CD4-positive, alpha-beta T cell treated with Interleukin-10 for 1 hour (primary cell): Measurements from ENCODE around the gene ORC3.
A peak's percentile ranks its signal among the peaks of the same experiment; 100 is the strongest.
"Not testable (repeated sequence)": the region's sequence is repeated elsewhere in the genome, so short reads cannot be mapped to it uniquely, and the experiment has no call there.

Experiments used
- DNase-seq: peaks from one replicate; pipeline ENCODE4 v3.0.0-alpha.2; 2020

Gene ORC3

DNA sequence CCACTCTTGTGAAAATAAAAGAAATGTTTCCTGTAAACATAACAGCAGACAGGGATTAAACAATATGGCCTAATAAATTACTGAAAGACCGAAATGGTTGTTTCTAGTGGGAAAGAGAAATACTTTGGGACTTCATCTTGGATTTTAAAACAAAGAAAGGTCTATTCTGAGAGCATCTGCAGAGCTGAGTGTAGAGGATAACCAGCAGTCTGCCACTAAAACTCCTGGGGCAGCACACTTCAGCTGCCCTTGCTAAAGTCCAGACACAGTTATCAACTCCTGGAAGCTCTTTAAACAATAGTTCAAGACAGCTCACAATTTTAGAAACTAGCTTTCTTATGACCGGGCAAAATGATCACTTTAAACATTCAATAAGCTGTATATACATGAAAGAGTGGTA, 73.5 kb downstream of the ORC3 start:
- DNase-seq: no peak

DNA sequence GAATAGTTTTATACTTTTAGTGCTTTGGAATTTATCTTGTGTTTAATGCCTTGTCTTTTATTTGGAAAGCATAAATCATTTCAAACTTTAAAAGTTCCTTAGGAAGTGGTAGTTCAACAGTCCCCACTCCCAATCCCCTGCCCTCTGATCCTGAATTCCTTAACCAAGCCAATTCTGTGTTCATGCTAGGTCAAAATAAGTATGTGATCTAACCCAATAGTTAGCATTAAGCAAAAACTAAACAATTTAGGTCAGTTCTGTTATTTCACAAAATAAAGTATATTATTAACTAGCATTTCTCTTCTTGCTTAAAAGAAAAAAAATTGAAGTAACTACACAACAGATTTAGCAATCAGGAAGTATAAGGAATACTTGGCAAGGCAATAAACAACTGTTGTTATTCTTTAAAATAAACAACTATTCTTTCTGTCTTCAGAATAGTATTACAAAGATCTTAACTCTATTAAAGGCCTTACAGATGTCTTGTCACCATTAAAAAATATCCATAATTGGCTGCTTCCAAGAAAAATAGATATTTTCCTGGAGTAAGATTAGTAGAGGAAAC, 75.1 kb downstream of the ORC3 start:
- no peak for DNase-seq

DNA sequence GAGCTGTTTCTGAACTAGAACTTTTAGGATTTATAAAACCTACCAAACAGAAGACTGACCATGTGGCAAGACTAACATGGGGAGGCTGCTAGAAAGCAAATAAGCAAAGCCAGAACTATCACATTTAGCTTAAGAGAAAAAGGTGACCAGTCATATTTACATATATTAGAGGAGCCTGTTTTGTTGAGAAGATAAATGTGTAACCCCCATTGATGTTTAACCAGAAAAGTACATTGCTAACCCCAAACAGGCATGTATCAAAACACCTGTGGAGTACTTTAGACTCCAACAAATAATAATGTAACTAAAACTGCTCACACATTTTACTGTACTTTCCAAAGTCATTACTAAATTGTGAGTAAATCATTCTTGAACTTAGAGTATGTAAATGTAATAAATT, 77.1 kb downstream of the ORC3 start:
- DNase-seq: no peak

DNA sequence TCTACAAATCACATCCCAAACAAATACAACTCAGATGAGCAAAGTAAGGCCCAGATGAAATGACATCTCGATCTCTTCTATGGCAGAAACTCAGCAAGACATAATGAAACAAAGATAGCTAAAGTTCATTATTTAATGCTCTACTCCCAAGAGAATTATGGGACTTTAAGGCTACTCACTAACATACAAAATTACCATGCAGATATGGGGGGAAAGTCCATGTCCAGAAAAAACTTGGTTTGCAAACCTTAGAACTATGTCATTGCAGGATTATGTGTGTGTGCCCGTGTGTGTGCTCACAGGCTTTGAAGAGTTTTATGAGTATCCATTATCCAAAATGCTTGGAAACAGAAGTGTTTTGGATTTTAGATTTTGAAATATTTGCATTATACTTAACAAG, 78.1 kb downstream of the ORC3 start:
- DNase-seq: no peak

DNA sequence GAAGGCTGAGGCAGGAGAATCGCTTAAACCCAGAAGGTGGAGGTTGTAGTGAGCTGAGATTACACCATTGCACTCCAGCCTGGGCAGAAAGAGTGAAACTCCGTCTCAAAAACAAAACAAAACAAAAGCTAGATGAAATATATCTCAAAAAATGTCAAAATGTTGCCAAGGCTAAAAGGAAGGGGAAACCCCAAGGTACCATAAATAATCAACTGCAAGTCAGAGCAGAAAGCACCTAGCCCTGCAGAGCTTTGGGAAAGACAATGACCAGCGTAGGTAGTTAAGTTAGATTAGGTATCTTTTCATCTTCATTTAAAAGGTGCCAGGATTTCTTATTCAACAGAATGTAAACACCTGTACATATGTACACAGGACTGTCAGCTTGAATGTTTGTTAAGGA, 79.1 kb downstream of the ORC3 start:
- DNase-seq: no peak

DNA sequence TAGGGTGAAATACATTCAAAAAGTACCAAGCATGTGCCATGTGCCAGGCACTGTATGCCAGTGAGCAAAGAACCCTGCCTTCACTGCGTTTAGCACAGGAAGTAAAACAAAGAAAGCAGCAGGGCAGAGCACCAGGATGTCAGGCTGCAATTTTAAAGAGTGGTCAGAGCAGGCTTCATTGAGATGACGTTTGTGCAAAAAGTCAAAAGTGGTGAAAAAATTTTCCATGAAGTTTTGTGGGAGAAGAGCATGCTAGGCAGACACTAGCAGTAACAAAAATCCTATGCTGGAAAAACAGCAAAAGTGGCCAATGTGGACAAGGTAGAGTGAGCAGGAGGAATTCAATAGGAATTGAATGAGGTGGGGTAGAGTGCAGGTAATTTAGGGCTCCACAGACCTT, 80.8 kb downstream of the ORC3 start:
- DNase-seq: no peak

DNA sequence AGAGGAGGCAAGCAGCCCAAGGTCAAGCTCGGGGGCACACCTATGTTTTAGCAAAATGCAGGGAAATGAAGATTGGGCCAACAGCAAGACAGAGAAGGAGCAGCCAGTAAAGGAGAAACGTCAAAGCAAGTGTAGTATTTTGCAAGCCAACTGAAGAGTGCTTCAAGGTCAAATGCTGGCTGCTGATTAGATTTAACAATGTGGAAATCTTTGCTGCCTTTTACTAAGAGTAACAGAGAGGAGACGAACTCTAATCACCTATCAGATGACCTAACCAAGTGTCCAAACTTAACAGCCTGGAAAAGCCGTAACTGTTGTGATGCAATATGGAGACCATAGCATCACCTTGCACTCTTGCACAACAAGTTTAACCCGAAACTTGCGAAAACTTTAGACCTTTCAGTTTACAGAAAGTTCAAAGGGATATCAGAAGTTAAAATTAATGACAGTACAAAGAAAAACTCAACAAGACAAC, 81.7 kb downstream of the ORC3 start:
- no peak for DNase-seq

DNA sequence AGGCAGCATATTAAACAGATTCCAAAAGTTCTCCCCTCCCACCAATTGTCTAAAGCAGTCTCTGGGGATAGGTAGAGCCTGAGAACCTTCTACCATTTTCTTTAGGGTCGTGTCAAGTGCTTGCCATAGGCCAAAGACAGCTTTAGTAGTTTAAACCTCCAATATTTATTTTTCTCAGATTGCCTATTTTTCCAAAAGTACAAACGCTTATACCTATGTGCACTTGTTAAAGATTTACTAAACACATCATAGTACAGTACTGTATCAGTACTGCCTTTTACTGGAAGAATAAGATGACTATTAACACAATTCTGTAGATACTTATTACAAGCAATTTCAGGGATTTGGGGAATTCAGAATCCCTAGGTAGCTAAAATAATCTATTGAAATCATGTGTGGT, 82.7 kb downstream of the ORC3 start:
- no peak for DNase-seq

DNA sequence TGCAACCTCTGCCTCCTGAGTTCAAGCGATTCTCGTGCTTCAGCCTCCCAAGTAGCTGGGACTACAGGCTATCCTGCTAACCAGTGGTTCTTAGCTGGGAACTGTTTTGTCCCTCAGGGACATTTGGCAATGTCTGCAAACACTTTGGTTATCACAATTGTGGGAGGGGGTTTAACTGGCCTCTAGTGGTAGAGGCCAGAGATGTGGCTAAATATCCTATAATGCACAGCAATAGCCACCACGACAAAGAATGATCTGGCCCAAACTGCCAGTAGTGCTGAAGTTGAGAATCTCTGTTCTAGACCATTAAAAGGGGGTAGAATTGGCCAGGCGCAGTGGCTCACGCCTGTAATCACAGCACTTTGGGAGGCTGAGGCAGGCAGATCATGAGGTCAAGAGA, 83.3 kb downstream of the ORC3 start:
- no peak for DNase-seq

DNA sequence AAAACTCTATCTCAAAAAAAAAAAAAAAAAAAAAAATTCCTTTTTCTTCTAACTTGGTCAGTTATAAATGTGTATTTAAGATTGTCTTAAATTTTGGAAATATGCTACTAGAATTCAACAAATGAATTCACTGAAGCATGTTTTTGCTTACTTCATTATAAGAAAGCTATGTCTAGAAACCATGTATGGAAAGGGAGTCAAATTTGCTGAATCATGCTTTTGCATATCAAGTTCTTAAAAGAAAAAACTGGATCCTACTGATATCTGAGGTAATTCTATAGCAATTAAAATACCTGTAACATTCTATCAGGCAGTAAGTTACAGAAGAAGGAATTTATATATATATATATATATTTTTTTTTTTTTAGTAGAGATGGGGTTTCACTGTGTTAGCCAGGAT, 84.4 kb downstream of the ORC3 start:
- no peak for DNase-seq

DNA sequence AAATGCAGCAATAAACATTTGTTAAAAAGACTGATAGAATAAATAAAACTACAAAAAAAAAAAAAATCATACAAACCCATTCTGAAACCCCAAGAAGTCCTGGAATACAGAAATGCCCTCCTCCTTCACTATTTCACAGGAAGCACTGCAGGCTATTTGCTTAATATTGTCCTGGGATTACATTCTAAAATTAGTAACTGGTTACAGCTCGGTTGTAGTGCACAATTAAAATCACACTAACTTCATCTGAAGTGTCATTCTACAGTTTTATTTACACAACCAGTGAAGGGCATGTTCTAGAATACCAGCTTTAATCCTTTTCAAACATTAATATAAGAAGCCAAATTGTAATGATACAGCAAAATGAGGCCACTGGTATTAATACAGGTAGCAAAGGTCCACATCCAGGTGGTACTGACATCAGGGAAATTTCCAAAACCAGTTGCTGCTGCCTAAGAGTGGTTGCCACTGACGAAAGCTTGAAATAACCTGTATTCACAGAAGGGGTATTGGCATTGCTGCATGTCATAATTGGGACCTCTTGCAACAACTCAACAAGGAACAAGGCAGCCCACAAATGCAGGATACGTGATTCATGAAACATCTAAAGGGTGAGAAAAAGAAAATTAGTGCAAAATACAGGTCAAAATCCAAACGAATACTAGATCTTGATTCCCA, 85.2 kb downstream of the ORC3 start:
- no peak for DNase-seq

DNA sequence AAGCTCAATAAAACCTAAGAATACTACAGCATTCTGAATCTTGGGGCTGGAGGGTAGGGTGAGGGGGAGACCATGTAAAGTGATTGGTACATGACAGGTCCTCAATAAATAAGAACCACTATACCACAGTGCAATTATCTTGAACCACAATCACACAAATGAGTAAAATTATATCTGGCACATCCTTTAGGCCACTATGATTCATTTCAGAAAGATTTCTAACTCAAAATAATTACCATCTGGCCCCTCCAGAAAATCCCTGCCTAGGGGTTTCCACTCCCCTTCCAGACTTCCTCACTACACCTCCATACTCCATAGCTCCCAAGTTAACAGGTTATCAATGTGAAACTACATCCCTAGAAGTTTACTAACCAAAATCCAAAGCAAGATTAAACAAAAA, 92.4 kb downstream of the ORC3 start:
- no peak for DNase-seq

DNA sequence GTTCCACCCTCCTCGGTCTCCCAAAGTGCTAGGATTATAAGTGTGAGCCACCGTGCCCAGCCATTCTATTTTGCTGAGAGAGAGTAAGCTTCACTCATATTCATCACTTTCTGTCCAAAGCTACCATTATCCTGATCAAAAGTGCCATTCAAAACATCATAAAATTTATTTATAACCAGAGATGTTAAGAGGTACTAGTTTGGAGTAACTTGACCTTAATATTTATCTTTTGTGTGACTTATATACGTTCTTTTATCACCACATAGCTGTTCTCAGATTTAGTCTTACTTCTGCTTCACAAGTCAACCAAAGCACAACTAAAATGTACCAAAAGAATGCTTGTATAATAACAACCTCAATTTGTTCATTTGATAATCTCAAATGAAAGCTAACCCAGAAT, 94.0 kb downstream of the ORC3 start:
- DNase-seq: no peak

DNA sequence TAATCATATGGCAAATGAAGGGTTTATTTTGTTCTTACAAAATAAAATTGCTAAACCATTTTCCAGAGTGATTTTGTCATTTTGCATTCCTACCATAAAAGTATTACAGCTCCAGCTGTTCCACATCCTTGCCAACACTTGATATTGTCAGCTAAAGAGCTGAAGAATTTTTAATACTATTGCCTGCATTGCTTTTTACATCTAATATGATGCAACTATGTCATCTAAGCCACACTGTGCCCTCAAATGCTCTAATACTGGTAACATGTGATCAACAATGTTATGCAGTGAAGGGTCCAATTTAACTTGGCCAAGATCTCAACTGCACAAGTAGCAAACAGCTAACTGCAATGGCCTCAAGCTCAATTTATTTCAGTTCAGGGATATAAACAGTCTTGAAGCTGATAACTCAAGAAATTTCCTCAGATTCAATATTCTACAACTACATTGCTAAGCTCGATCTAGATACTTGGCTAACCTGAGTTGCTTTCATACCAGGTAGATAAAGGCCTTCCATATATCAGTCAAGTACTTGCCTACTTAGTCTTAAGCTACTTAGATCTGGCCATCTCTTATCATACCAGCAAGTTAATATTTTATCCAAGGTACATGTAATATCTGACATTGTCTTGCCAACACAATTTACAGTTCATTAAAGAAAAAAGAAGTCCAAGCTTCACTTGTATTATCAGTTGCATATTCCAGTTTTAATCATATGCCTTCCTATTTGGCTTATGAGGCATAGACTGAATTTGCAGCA, 95.1 kb downstream of the ORC3 start:
- no peak for DNase-seq

DNA sequence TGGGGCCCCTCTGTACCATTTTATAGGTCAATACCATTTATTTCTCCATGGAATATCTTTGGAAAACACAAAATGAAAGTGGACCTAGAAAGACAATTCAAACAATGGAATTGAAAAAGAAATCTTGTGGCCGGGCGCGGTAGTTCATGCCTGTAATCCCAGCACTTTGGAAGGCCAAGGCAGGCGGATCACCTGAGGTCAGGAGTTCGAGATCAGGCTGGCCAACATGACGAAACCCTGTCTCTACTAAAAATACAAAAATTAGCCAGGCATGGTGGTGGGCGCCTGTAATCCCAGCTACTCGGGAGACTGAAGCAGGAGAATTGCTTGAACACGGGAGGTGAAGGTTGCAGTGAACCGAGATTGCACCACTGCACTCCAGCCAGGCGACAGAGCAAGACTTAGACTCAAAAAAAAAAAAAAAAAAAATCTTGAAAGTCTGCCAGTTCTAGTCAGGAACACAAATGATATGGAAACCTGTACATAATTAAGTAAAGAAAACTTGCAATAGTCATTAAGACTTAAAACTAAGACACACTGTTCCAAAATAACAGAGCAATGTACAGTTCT, 96.8 kb downstream of the ORC3 start:
- DNase-seq: not testable (repeated sequence)

DNA sequence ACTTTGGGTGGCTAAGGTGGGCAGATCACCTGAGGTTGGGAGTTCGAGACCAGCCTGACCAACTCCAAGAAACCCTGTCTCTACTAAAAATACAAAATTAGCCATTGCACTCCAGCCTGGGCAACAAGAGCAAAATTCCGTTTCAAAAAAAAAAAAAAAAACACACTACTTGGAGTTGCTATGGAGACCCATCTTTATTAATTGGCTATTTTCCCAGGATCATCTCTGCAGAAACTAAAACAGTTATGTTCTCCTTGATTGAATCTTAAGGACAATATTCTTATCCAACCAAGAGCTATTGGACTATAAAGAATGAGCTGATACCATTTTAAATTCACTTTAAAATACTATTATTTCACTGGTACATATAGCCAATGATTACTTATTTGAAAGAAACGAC, 97.4 kb downstream of the ORC3 start:
- DNase-seq: no peak

DNA sequence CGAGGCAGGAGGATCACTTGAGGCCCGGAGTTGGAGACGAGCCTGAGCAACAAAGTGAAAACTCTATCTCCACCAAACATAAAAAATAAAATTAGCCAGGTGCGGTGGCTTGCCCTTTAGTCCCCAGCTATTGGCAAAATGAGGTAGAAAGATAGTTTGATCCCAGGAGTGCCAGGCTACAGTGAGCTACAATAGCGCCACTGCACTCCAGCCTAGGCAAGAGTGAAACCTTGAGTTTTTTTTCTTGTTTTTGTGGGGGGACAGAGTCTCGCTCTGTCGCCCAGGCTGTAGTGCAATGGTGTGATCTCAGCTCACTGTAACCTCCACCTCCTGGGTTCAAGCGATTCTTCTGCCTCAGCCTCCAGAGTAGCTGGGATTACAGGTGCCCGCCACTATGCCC, 98.0 kb downstream of the ORC3 start:
- DNase-seq: not testable (repeated sequence)

DNA sequence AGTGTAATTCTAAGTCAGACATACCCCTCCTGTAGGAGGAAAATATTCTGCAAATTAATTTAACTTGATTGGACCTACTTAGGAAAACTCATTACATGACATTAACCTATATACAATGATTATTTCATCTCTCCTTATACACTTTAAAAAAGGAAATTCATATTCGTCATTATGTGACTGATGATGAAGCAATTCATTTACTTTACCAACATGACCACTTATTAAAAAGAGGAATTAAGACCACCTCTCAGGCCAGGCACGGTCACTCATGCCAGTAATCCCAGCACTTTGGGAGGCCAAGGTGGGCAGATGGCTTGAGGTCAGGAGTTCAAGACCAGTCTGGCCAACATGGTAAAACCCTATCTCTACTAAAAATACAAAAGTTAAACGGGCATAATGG, 100.5 kb downstream of the ORC3 start:
- DNase-seq: no peak

DNA sequence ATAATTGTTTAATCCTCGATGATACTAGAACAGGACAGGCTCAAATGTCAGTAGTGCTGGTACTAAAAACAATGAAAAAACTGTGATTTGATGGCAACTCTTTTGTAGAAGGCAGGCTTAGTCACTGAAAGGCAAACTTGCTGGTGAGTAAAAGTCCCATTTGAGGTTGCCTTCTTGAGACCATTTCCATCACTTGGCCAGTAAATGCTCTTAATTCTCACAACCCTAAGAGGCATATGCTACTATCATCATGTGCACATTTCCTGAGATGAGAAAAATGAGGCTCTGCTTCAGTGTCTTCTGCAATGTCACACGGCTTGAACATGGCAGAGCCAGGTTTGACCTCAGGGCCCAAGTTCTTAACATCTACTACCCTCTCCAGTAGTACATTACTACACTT, 102.2 kb downstream of the ORC3 start:
- no peak for DNase-seq

DNA sequence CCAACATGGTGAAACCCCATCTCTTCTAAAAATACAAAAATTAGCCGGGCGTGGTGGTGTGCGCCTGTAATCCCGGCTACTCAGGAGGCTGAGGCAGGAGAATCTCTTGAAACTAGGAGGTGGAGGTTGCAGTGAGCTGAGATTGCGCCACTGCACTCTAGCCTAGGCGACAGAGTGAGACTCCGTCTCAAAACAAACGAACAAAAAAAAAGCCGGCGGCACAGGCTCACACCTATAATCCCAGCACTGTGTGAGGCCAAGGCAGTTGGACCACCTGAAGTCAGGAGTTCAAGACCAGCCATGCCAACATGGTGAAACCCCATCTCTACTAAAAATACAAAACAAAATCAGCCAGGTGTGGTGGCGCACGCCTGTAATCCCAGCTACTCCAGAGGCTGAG, 106.9 kb downstream of the ORC3 start:
- not testable (repeated sequence) for DNase-seq

DNA sequence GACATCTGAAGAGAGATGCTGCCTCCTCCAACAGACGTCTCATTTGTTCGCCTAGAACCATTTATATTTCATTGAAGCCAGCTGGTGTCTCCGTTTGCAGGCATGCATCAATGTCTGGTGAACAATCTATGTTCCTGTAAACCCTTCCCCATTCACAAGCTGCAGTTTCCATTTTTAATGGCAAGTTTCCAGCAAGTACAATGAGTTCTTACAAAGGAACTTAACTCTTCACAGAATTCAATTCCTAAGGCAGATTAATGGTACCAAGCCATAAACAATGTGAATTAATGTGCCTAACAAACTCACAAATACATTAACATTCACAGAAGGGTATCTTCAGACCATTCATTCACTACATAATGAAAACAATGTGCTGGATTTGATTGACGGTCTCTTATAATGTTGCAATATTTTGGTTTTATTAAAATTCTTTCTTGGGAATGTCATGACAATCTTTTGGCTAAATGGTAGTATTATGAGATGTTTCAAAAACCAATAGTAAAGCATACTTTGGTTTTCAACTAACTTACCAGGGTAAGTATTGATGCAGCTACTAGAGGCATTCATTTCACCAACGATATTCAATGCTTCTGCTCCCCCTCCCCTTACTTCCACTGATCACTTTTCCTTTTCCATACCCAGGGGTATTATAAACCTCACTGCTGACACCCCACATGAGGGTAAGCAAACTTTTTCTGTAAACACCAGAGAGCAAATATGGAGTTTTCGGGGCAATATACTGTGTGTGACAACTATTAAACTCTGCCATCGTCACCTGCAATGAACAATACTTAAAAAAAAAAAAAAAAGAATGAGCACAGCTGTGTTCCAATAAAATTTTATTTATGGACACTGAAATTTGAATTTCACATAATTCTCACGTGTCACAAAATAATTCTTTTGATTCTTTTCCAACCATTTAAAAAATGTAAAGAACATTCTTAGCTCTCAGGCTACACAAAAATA, 107.9 kb downstream of the ORC3 start:
- no peak for DNase-seq

DNA sequence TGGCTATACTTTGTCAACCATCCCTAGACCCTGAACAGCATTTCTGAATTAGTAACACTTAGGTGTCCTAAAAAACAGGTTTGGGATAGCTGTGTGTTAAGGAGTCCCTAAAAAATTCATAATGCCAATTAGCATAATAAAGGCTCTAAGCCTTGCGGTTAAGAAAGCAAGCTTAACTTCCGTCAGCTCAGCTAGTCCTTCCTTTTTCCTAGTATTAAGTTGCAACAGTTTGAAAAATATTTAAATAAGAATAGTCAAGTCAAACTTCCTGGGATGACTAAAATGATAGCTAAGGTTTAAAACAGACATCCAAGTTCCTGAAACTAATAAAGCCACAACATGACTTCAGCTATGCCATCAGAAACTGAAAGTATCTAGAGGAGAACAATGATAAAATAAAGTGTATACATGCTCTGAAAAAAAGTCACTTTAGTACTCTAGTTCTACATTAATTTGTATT, 108.6 kb downstream of the ORC3 start:
- peak; percentile 22 for DNase-seq

DNA sequence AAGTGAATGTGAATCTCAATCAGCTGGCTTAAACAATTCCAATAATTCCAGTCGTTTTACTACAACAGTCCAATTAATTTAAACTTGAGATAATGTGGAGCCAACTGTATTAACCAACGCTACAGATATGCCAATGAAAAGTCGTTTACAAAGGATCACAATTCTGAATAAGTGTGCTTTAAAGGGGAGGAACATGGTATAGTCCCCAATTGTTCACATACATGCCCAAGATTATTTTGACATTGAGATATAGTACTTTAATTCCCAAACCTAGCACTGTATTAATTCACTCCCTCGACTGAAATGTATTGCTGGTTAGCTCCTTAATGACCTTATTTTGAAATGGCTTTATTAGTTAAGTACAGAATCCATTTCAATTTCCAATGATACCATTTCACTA, 109.6 kb downstream of the ORC3 start:
- DNase-seq: no peak
